ENCODE results near the gene LTBP1.

Gene LTBP1

DNA sequence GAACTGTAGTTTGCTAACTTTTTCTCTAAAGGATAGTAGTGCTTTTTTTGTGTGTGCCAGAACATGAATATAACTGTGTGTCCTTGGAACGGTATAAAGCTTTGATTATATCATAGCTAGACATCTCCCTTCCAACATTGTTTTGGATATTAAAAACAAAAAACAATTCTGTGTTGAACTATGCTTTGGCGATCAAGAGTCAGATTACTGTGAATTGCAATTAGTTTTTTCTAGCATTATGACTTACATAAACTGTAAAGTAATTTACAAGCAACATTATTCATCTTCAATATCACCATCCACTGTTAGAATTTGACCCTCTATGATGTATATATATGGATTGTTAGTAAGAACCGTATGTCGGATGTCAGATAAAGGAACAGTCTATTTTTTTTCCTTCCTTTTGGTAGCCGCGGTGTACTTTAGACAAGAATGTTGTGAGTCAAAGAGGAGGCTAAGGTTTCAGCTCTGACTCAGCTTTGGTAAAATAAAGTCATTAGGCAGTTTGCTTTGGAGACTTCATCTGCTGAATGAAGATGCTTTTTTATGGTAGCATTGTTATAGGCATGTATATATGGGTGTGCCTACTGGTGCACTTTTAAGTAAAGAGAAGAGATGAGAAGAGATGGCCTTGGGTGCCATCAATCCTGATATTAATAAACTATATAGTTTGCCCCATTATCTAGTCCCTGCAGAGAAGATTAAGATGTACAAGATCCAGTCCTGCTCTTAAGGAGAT is 76.4 kb downstream of the LTBP1 start:
- TF ChIP-seq, protein P1, sequence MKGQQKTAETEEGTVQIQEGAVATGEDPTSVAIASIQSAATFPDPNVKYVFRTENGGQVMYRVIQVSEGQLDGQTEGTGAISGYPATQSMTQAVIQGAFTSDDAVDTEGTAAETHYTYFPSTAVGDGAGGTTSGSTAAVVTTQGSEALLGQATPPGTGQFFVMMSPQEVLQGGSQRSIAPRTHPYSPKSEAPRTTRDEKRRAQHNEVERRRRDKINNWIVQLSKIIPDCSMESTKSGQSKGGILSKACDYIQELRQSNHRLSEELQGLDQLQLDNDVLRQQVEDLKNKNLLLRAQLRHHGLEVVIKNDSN (IDR thresholded peaks at IDR 0.05), result no peak
- TF ChIP-seq TCF12 (IDR thresholded peaks at IDR 0.05; ENCODE audit: low read depth), result no peak
- no peak for TF ChIP-seq TEAD4 (IDR thresholded peaks at IDR 0.05)
- TF ChIP-seq EP300 (IDR thresholded peaks at IDR 0.05; ENCODE audit: borderline replicate concordance), result no peak
- TF ChIP-seq TAF1 (IDR thresholded peaks at IDR 0.05; ENCODE audit: low read depth), result no peak
- no peak for TF ChIP-seq RAD21 (IDR thresholded peaks at IDR 0.05; ENCODE audit: low read depth)
- no peak for TF ChIP-seq FOXM1 (IDR thresholded peaks at IDR 0.05; ENCODE audit: borderline replicate concordance, low read depth)
- TF ChIP-seq, protein P2, sequence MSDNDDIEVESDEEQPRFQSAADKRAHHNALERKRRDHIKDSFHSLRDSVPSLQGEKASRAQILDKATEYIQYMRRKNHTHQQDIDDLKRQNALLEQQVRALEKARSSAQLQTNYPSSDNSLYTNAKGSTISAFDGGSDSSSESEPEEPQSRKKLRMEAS (IDR thresholded peaks at IDR 0.05), result no peak
- no peak for TF ChIP-seq CREB1 (IDR thresholded peaks at IDR 0.05; ENCODE audit: low read depth)
- TF ChIP-seq NFIC (IDR thresholded peaks at IDR 0.05), result no peak
- TF ChIP-seq CEBPB (IDR thresholded peaks at IDR 0.05), result no peak
- TF ChIP-seq EGR1 (IDR thresholded peaks at IDR 0.05), result no peak
- no peak for TF ChIP-seq YY1 (IDR thresholded peaks at IDR 0.05; ENCODE audit: low read depth)
- TF ChIP-seq, protein P3, sequence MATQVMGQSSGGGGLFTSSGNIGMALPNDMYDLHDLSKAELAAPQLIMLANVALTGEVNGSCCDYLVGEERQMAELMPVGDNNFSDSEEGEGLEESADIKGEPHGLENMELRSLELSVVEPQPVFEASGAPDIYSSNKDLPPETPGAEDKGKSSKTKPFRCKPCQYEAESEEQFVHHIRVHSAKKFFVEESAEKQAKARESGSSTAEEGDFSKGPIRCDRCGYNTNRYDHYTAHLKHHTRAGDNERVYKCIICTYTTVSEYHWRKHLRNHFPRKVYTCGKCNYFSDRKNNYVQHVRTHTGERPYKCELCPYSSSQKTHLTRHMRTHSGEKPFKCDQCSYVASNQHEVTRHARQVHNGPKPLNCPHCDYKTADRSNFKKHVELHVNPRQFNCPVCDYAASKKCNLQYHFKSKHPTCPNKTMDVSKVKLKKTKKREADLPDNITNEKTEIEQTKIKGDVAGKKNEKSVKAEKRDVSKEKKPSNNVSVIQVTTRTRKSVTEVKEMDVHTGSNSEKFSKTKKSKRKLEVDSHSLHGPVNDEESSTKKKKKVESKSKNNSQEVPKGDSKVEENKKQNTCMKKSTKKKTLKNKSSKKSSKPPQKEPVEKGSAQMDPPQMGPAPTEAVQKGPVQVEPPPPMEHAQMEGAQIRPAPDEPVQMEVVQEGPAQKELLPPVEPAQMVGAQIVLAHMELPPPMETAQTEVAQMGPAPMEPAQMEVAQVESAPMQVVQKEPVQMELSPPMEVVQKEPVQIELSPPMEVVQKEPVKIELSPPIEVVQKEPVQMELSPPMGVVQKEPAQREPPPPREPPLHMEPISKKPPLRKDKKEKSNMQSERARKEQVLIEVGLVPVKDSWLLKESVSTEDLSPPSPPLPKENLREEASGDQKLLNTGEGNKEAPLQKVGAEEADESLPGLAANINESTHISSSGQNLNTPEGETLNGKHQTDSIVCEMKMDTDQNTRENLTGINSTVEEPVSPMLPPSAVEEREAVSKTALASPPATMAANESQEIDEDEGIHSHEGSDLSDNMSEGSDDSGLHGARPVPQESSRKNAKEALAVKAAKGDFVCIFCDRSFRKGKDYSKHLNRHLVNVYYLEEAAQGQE (IDR thresholded peaks at IDR 0.05; ENCODE audit: low read depth), result no peak
- TF ChIP-seq ZBTB7A (IDR thresholded peaks at IDR 0.05; ENCODE audit: low read depth), result no peak

DNA sequence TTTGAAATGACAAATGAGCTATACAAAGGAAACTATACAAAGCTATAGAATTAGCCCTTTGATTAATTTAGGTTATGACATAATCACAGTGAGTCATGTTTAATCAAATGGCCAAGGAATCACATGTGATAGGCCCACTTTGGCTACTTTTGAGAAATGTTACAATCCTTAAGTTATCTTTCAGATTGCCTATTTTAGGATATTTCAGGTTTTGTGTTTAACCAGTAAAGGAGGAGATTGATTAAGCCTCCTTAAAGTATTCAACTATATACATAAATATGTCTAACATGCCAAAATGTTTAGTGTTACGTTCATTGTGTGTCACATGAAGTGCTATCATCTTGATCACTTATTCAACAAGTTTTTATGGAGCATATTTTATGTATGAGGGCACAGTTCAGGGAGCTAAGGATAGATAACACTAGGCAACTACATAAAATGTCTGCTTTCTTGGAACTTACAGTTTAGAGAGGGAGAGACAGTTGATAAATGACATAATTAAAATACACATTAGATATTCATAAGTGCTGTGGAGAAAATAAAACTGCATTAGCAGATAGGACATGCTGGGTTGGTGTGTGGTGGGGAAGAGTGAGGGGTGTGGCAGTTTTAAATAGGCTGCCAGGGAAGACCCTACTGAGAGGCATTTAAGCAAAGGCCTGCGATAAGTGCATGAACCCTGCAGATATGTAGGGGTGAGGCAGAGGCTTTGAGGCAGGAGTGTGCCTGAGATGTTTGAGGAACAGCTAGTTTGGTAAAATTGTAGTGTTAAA is 77.2 kb downstream of the LTBP1 start:
- TF ChIP-seq, protein P1 (IDR thresholded peaks at IDR 0.05), result no peak
- TF ChIP-seq CEBPB (IDR thresholded peaks at IDR 0.05), result no peak
- no peak for TF ChIP-seq EGR1 (IDR thresholded peaks at IDR 0.05)
- no peak for TF ChIP-seq NFIC (IDR thresholded peaks at IDR 0.05)
- TF ChIP-seq, protein P2 (IDR thresholded peaks at IDR 0.05), result no peak
- no peak for TF ChIP-seq TEAD4 (IDR thresholded peaks at IDR 0.05)

DNA sequence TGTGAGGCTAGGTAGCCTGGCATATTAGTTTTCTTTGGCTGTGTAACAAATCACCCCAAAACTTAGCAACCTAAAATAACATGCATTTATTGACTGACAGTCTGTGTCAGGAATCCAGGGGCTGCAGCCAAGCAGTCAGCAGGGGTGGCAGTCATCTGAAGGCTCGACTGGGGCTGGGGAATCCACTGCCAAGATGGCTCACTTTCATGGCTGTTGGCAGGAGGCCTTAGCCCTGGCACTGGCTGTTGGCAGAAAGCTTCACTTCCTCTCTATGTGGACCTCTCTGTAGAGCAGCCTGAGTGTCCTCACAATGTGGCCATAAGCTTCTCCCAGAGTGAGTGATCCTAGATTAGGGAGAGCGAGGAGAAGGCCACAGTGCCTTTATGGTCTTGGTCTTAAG is 78.0 kb downstream of the LTBP1 start:
- TF ChIP-seq, protein P3 (IDR thresholded peaks at IDR 0.05; ENCODE audit: low read depth), result no peak
- no peak for TF ChIP-seq FOXM1 (IDR thresholded peaks at IDR 0.05; ENCODE audit: borderline replicate concordance, low read depth)
- no peak for TF ChIP-seq ZBTB7A (IDR thresholded peaks at IDR 0.05; ENCODE audit: low read depth)
- TF ChIP-seq CREB1 (IDR thresholded peaks at IDR 0.05; ENCODE audit: low read depth), result no peak
- no peak for TF ChIP-seq EGR1 (IDR thresholded peaks at IDR 0.05)
- no peak for TF ChIP-seq TEAD4 (IDR thresholded peaks at IDR 0.05)
- TF ChIP-seq, protein P1 (IDR thresholded peaks at IDR 0.05), result no peak
- TF ChIP-seq, protein P2 (IDR thresholded peaks at IDR 0.05), result no peak
- no peak for TF ChIP-seq YY1 (IDR thresholded peaks at IDR 0.05; ENCODE audit: low read depth)
- TF ChIP-seq TCF12 (IDR thresholded peaks at IDR 0.05; ENCODE audit: low read depth), result no peak
- TF ChIP-seq EP300 (IDR thresholded peaks at IDR 0.05; ENCODE audit: borderline replicate concordance), result no peak
- no peak for TF ChIP-seq TAF1 (IDR thresholded peaks at IDR 0.05; ENCODE audit: low read depth)
- no peak for TF ChIP-seq CEBPB (IDR thresholded peaks at IDR 0.05)
- TF ChIP-seq NFIC (IDR thresholded peaks at IDR 0.05), result no peak
- no peak for TF ChIP-seq RAD21 (IDR thresholded peaks at IDR 0.05; ENCODE audit: low read depth)

DNA sequence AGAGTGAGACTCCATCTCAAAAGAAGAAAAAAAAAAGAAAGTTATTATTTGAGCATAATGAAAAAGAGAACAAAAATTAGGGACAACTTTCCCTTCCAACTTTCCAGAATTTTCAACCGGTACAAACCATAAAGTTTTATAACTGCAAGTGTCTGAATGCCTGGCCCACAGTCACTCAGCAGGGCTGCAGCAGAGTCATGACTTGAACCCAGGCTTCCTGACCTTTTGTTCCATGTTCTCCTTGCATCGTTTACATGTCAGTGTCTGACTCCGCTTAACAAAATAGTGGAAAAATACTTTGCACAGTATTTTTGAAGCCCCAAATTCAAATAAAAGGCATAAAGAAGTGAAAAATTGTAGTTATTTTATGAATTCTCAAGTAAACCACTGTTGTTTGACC is 82.7 kb downstream of the LTBP1 start:
- TF ChIP-seq CEBPB (IDR thresholded peaks at IDR 0.05) (no peak), RAD21 (IDR thresholded peaks at IDR 0.05; ENCODE audit: low read depth) (no peak), YY1 (IDR thresholded peaks at IDR 0.05; ENCODE audit: low read depth) (no peak), TCF12 (IDR thresholded peaks at IDR 0.05; ENCODE audit: low read depth) (no peak), TEAD4 (IDR thresholded peaks at IDR 0.05) (no peak), FOXM1 (IDR thresholded peaks at IDR 0.05; ENCODE audit: borderline replicate concordance, low read depth) (no peak), EP300 (IDR thresholded peaks at IDR 0.05; ENCODE audit: borderline replicate concordance) (no peak), TAF1 (IDR thresholded peaks at IDR 0.05; ENCODE audit: low read depth) (no peak), CREB1 (IDR thresholded peaks at IDR 0.05; ENCODE audit: low read depth) (no peak), ZBTB7A (IDR thresholded peaks at IDR 0.05; ENCODE audit: low read depth) (no peak), NFIC (IDR thresholded peaks at IDR 0.05) (no peak), EGR1 (IDR thresholded peaks at IDR 0.05) (no peak)
- TF ChIP-seq, protein P1 (IDR thresholded peaks at IDR 0.05), result no peak
- TF ChIP-seq, protein P3 (IDR thresholded peaks at IDR 0.05; ENCODE audit: low read depth), result no peak
- TF ChIP-seq, protein P2 (IDR thresholded peaks at IDR 0.05), result no peak

All from Ishikawa (cell line).